Calu3 (cell line): Measurements from ENCODE around the gene NOL4. TPM values are rescaled to one million over a fixed set of nuclear protein-coding genes. Genes with fewer than 3 reads are reported as not detected.

ENCODE experiments used
- BruUV-seq: library from RNA; stranded (reverse); fragments of 400-500 nt; replicated peaks from 2 replicates; lab custom pipeline; 2021; lab: Mats Ljungman, UMichigan
- CTCF ChIA-PET: fragments of 300-600 bp; sonication (Branson Sonifier 250); formaldehyde crosslinking; loops from one replicate; lab custom pipeline; 2022; ENCODE audit warnings: antibody characterized with exemption; lab: Charles Lee
- DNase-seq: peaks from one replicate; pipeline ENCODE4 v3.0.0; 2022
- H3K27ac Mint-ChIP-seq: one replicate; pipeline ENCODE4 v1.8.0; 2022; ENCODE audit warnings: mixed read lengths; ENCODE audit not compliant: unreplicated experiment
- H3K27me3 Mint-ChIP-seq: one replicate; pipeline ENCODE4 v1.8.0; 2022; ENCODE audit warnings: mixed read lengths; ENCODE audit not compliant: unreplicated experiment
- H3K36me3 Mint-ChIP-seq: one replicate; pipeline ENCODE4 v1.8.0; 2022; ENCODE audit warnings: mild to moderate bottlenecking, moderate library complexity, mixed read lengths; ENCODE audit not compliant: insufficient read depth, unreplicated experiment
- H3K4me1 Mint-ChIP-seq: one replicate; pipeline ENCODE4 v1.8.0; 2022; ENCODE audit warnings: mild to moderate bottlenecking, low read depth, mixed read lengths; ENCODE audit not compliant: unreplicated experiment
- H3K4me3 Mint-ChIP-seq: one replicate; pipeline ENCODE4 v1.8.0; 2022; ENCODE audit warnings: mild to moderate bottlenecking, low read depth, moderate library complexity, mixed read lengths; ENCODE audit not compliant: unreplicated experiment
- H3K9me3 Mint-ChIP-seq: one replicate; pipeline ENCODE4 v1.8.0; 2022; ENCODE audit warnings: low read depth, mixed read lengths; ENCODE audit not compliant: unreplicated experiment
- CTCF ChIP-seq: fragments of 200-600 bp; IDR thresholded peaks from one replicate; pipeline ENCODE4 v1.8.0; 2022; ENCODE audit warnings: antibody characterized with exemption; ENCODE audit not compliant: unreplicated experiment
- intact Hi-C: fragments of 100-400 bp; cut with micrococcal nuclease; formaldehyde crosslinking; loops from one replicate; pipeline ENCODE4 v1.10.0; 2022; ENCODE audit not compliant: unreplicated experiment
- total RNA-seq: library from RNA; stranded (reverse); gene quantifications from 2 replicates; pipeline ENCODE4 v1.2.3, GENCODE V29; 2022

NOL4 gene
- total RNA-seq, 1 experiment from 2014 or later = not detected

GRCh38 chr18:34223893-34224422, 755 bp downstream of the NOL4 start:
- H3K9me3 Mint-ChIP-seq = peaks cover 5% of the 10 kb centered on the region
- CTCF ChIA-PET = no interaction called here
- BruUV-seq = no TSS peak
- H3K36me3 Mint-ChIP-seq = peaks cover 13% of the 10 kb centered on the region
- H3K27ac Mint-ChIP-seq = no peak overlapping the region
- intact Hi-C loops = loop anchor here (10.0 kb wide), 1 partner anchor 469 kb away; no protein-coding TSS in a partner anchor
- H3K4me3 Mint-ChIP-seq = no peak overlapping the region
- peaks cover 30% of the 10 kb centered on the region for H3K4me1 Mint-ChIP-seq
- no peak for TF ChIP-seq CTCF
- H3K27me3 Mint-ChIP-seq = peaks cover 52% of the 10 kb centered on the region
- DNase-seq = no peak

GRCh38 chr18:34223164-34223892, 1.4 kb downstream of the NOL4 start:
- peaks cover 13% of the 10 kb centered on the region for H3K36me3 Mint-ChIP-seq
- H3K4me1 Mint-ChIP-seq = peaks cover 30% of the 10 kb centered on the region
- no peak for DNase-seq
- intact Hi-C loops = loop anchor here (10.0 kb wide), 1 partner anchor 469 kb away; no protein-coding TSS in a partner anchor
- H3K9me3 Mint-ChIP-seq = peaks cover 5% of the 10 kb centered on the region
- CTCF ChIA-PET = no interaction called here
- no TSS peak for BruUV-seq
- no peak overlapping the region for H3K27ac Mint-ChIP-seq
- peaks cover 52% of the 10 kb centered on the region for H3K27me3 Mint-ChIP-seq
- TF ChIP-seq CTCF = no peak
- H3K4me3 Mint-ChIP-seq = peak overlapping the region; percentile 77

- H3K27me3 Mint-ChIP-seq = peaks cover 52% of the 10 kb centered on the region
- no TSS peak for BruUV-seq
- H3K36me3 Mint-ChIP-seq = peaks cover 13% of the 10 kb centered on the region
- peak; percentile 22 for DNase-seq
- no peak for TF ChIP-seq CTCF
- CTCF ChIA-PET = no interaction called here
- H3K9me3 Mint-ChIP-seq = no peaks in the 10 kb centered on the region
- H3K27ac Mint-ChIP-seq = peak overlapping the region; percentile 15
- peaks cover 24% of the 10 kb centered on the region for H3K4me1 Mint-ChIP-seq
- intact Hi-C loops = loop anchor here (10.0 kb wide), 1 partner anchor 468 kb away; no protein-coding TSS in a partner anchor
- H3K4me3 Mint-ChIP-seq = peak overlapping the region; percentile 77
Measured at GRCh38 chr18:34222307-34223163, 2.2 kb downstream of the NOL4 start.

- Mint-ChIP-seq H3K9me3 (no peaks in the 10 kb centered on the region), H3K27ac (peak overlapping the region; percentile 15), H3K4me3 (peak overlapping the region; percentile 77), H3K27me3 (peaks cover 52% of the 10 kb centered on the region), H3K4me1 (peaks cover 18% of the 10 kb centered on the region), H3K36me3 (peaks cover 13% of the 10 kb centered on the region)
- TF ChIP-seq CTCF = no peak
- DNase-seq = no peak
- CTCF ChIA-PET = no interaction called here
- no TSS peak for BruUV-seq
- intact Hi-C loops = loop anchor here (10.0 kb wide), 1 partner anchor 467 kb away; no protein-coding TSS in a partner anchor
Measured at GRCh38 chr18:34221971-34222306, 2.8 kb downstream of the NOL4 start.
